K562 (cell line): Measurements from ENCODE around the gene VEGFC. TPM values are rescaled to one million over a fixed set of nuclear protein-coding genes. Genes with fewer than 3 reads are reported as not detected.

Experiments
- ATAC-seq: fragments of 200-7000 bp; cut with Tn5 transposase; 3 replicates; pipeline ENCODE4 v1.9.1; 2020; ENCODE audit warnings: moderate library complexity
- BruUV-seq: library from RNA; stranded (reverse); fragments of 400-500 nt; replicated peaks from 2 replicates; lab custom pipeline; 2021; lab: Mats Ljungman, UMichigan
- CTCF ChIA-PET: fragments of 300-600 bp; formaldehyde crosslinking; extraction: SDS; loops from one replicate; lab custom pipeline; 2021; ENCODE audit warnings: low intra/inter-chr PET ratio; lab: Yijun Ruan, JAX
- POLR2A ChIA-PET: fragments of 300-600, 350-650 bp; sonication (Branson Sonifier 250); formaldehyde crosslinking; extraction: SDS; loops from one replicate; lab custom pipeline; 2021; ENCODE audit warnings: antibody characterized with exemption, inconsistent platforms; lab: Yijun Ruan, JAX
- DNase-seq, 4 experiments: peaks; one replicate each; pipeline versions ENCODE4 v3.0.0 to v3.0.0-alpha.2; 2011 to 2018; ENCODE audit warnings: low spot score in 3 of 4, mixed read lengths in 3 of 4; ENCODE audit errors: extremely low read depth in 1 of 4
- FAIRE-seq: peaks from 2 replicates; lab custom pipeline; 2011; peaks lifted over from hg19 to GRCh38; lab: Jason Lieb, UNC
- H2AFZ ChIP-seq: 2 replicates; pipeline ENCODE4 v1.6.0; 2011; ENCODE audit warnings: low read depth, low read length, control low read depth, inconsistent platforms
- H3K27ac ChIP-seq: fragments of 200-600 bp; 3 replicates; pipeline ENCODE4 v1.8.0; 2011; ENCODE audit warnings: low read depth, mild to moderate bottlenecking, control low read depth, inconsistent platforms, low read length, moderate library complexity, mixed read lengths; ENCODE audit errors: extremely low read depth
- H3K27me3 ChIP-seq, 2 experiments: fragments of 300-600 bp in 1 of 2; 2 replicates in 1 of 2; 3 replicates in 1 of 2; pipeline versions ENCODE4 v1.6.0 to v1.8.0; 2011; ENCODE audit warnings: inconsistent platforms in 2 of 2, low read length in 2 of 2, mild to moderate bottlenecking in 1 of 2, mixed read lengths in 1 of 2, moderate library complexity in 1 of 2; ENCODE audit not compliant: control insufficient read depth in 2 of 2, insufficient read depth in 2 of 2
- H3K36me3 ChIP-seq: fragments of 300-600 bp; 3 replicates; pipeline ENCODE4 v1.8.0; 2011; ENCODE audit warnings: mild to moderate bottlenecking, low read length, inconsistent platforms; ENCODE audit not compliant: control insufficient read depth, insufficient read depth
- H3K4me1 ChIP-seq, 2 experiments: fragments of 200-600 bp in 1 of 2; replicated peaks in 1 of 2; 2 replicates in 1 of 2; 3 replicates in 1 of 2; pipeline versions ENCODE4 v1.5.1 to v1.8.0; 2011; ENCODE audit warnings: inconsistent platforms in 2 of 2, low read length in 2 of 2, mild to moderate bottlenecking in 1 of 2, mixed read lengths in 1 of 2, moderate library complexity in 1 of 2; ENCODE audit not compliant: control insufficient read depth in 2 of 2, insufficient read depth in 2 of 2
- H3K4me2 ChIP-seq: 2 replicates; pipeline ENCODE4 v1.6.1; 2011; ENCODE audit warnings: low read length, control low read depth, inconsistent platforms, mixed read lengths; ENCODE audit not compliant: insufficient read depth
- H3K4me3 ChIP-seq: fragments of 200-600 bp; sonication (generic), shearing (Covaris generic); 2 replicates; pipeline ENCODE4 v1.5.1; 2016; ENCODE audit warnings: control low read depth, inconsistent platforms
- H3K79me2 ChIP-seq: fragments of 200-600 bp; 3 replicates; pipeline ENCODE4 v1.8.0; 2011; ENCODE audit warnings: low read length, inconsistent platforms; ENCODE audit not compliant: control insufficient read depth, insufficient read depth
- H3K9ac ChIP-seq, 2 experiments: 2 replicates each; pipeline versions ENCODE4 v1.6.0 to v1.6.1; 2011; ENCODE audit warnings: low read depth in 2 of 2, low read length in 2 of 2, control low read depth in 1 of 2, inconsistent platforms in 1 of 2, mild to moderate bottlenecking in 1 of 2, mixed read lengths in 1 of 2; ENCODE audit not compliant: insufficient read depth in 1 of 2
- H3K9me1 ChIP-seq: one replicate; pipeline ENCODE4 v1.6.0; 2011; ENCODE audit warnings: inconsistent platforms, mild to moderate bottlenecking, low read length, moderate library complexity; ENCODE audit not compliant: control insufficient read depth, insufficient read depth
- H3K9me3 ChIP-seq: replicated peaks from 2 replicates; pipeline ENCODE4 v1.5.1; 2011; ENCODE audit warnings: low read depth, low read length, inconsistent platforms; ENCODE audit not compliant: control insufficient read depth, insufficient read depth
- H4K20me1 ChIP-seq: replicated peaks from 2 replicates; pipeline ENCODE4 v1.6.1; 2011; ENCODE audit warnings: low read length, inconsistent platforms, mixed read lengths; ENCODE audit not compliant: control insufficient read depth, insufficient read depth
- ASH1L ChIP-seq: fragments of 450-650 bp; IDR thresholded peaks from 2 replicates; pipeline ENCODE4 v1.6.1; 2018; ENCODE audit warnings: borderline replicate concordance, mild to moderate bottlenecking, low read depth; ENCODE audit not compliant: partially characterized antibody
- CBFA2T2 ChIP-seq: fragments of 450-650 bp; conservative IDR thresholded peaks from 2 replicates; pipeline ENCODE4 v1.6.1; 2017; ENCODE audit warnings: mild to moderate bottlenecking
- HLTF ChIP-seq: fragments of 450-650 bp; IDR thresholded peaks from 2 replicates; pipeline ENCODE4 v1.6.1; 2016
- KLF6 ChIP-seq: fragments of 250-450 bp; sonication (Bioruptor Pico); IDR thresholded peaks from 2 replicates; pipeline ENCODE4 v1.4.0; 2020; ENCODE audit warnings: mild to moderate bottlenecking, moderate library complexity, borderline replicate concordance
- NFE2 ChIP-seq: IDR thresholded peaks from 2 replicates; pipeline ENCODE4 v1.6.1; 2014; ENCODE audit warnings: antibody characterized with exemption, low read depth
- POLR2G ChIP-seq: fragments of 200-400 bp; formaldehyde crosslinking; IDR thresholded peaks from 2 replicates; pipeline ENCODE4 v1.6.1; 2017; ENCODE audit warnings: low read depth, mild to moderate bottlenecking, antibody characterized with exemption, low read length, moderate library complexity
- RFX5 ChIP-seq: IDR thresholded peaks from 2 replicates; pipeline ENCODE4 v1.6.1; 2011; ENCODE audit warnings: low read depth, mild to moderate bottlenecking, improper control_type of control experiment, low read length
- TFAP4 ChIP-seq: sonication (generic); formaldehyde crosslinking; IDR thresholded peaks from 2 replicates; pipeline ENCODE4 v1.8.0; 2022; ENCODE audit warnings: missing genetic modification reagents, mild to moderate bottlenecking, moderate library complexity, borderline replicate concordance
- ZKSCAN1 ChIP-seq: fragments of 150-350 bp; IDR thresholded peaks from 2 replicates; pipeline ENCODE4 v1.6.1; 2016; ENCODE audit warnings: low read depth, low read length
- ZNF589 ChIP-seq: fragments of 200-800 bp; sonication (Bioruptor generic); IDR thresholded peaks from 2 replicates; pipeline ENCODE4 v1.6.1; 2016; ENCODE audit warnings: low read depth, missing genetic modification characterization, missing compliant biosample characterization
- ZNF639 ChIP-seq, 2 experiments: fragments of 200-800 bp in 1 of 2; sonication (Bioruptor generic) in 1 of 2; sonication (generic) in 1 of 2; formaldehyde crosslinking in 1 of 2; IDR thresholded peaks in 1 of 2; conservative IDR thresholded peaks in 1 of 2; 2 replicates each; pipeline versions ENCODE4 v1.5.0 to v1.6.1; 2016 to 2020; ENCODE audit warnings: missing compliant biosample characterization in 1 of 2, missing genetic modification characterization in 1 of 2, missing genetic modification reagents in 1 of 2
- ZNF76 ChIP-seq: fragments of 250-450 bp; sonication (Bioruptor Pico); IDR thresholded peaks from 2 replicates; pipeline ENCODE4 v1.4.0; 2020; ENCODE audit warnings: mild to moderate bottlenecking, moderate library complexity, borderline replicate concordance
- WGBS: fragments of 100-300 bp; shearing (Covaris generic); methylation state at CpG from one replicate; pipeline ENCODE4 v1.1.6; 2016; ENCODE audit warnings: low coverage, mixed read lengths; ENCODE audit not compliant: insufficient coverage; ENCODE audit errors: missing lambda C conversion rate; 5-methylcytosine and 5-hydroxymethylcytosine counted together
- in situ Hi-C: fragments of 300-500 bp; cut with MboI; formaldehyde crosslinking; loops from 4 replicates; pipeline ENCODE4 v1.15.0; 2018; ENCODE audit warnings: inconsistent platforms, mixed read lengths
- intact Hi-C: fragments of 100-400 bp; cut with micrococcal nuclease; formaldehyde crosslinking; loops from 2 replicates; pipeline ENCODE4 v1.14.2; 2022
- polyA plus RNA-seq, 8 experiments: library from polyadenylated mRNA; depleted of rRNA in 4 of 8; stranded (reverse) in 5 of 8; unstranded in 3 of 8; fragments of >200 nt; fragmentation: Nextera tagmentation in 2 of 8; fragmentation: Illumina TruSeq in 1 of 8; extraction: Ambion mirVana in 2 of 8; extraction: Trizol in 1 of 8; gene quantifications; 2 replicates each; pipeline versions ENCODE4 v1.2.1 to v1.2.3, GENCODE V29; 2011 to 2014; ENCODE audit warnings: inconsistent platforms in 1 of 8, missing spikeins in 1 of 8
- total RNA-seq, 7 experiments: library from RNA; depleted of rRNA in 6 of 7; stranded (reverse); fragments of >200 nt in 6 of 7; fragmentation: Illumina TruSeq in 2 of 7; extraction: Trizol in 2 of 7; gene quantifications; 2 replicates each; pipeline versions ENCODE4 v1.2.1 to v1.2.3, GENCODE V29; 2011 to 2021; ENCODE audit warnings: low replicate concordance in 1 of 7
- TF ChIP-seq, protein P1 (sequence below): fragments of 450-650 bp; formaldehyde crosslinking; IDR thresholded peaks from 2 replicates; pipeline ENCODE4 v1.4.0; 2020; ENCODE audit warnings: mild to moderate bottlenecking

VEGFC gene
- total and polyA plus RNA-seq, 9 of the 15 experiments (the other 6 are each of a cell fraction or from before 2014, with no cell fraction given): not detected

GRCh38 chr4:176798540-176798939 is 5.8 kb upstream of the VEGFC start:
- ATAC-seq (no peak), FAIRE-seq (no peak), DNase-seq (no peak)
- Histone ChIP-seq H3K9me1 (no peaks in the 10 kb centered on the region), H3K9me3 (no peaks in the 10 kb centered on the region), H3K4me1 (no peaks in the 10 kb centered on the region), H3K36me3 (no peaks in the 10 kb centered on the region), H3K27me3 (no peaks in the 10 kb centered on the region), H2AFZ (no peak overlapping the region), H3K4me2 (no peak overlapping the region), H3K27ac (no peak overlapping the region), H3K79me2 (no peaks in the 10 kb centered on the region), H3K4me3 (no peak overlapping the region), H3K9ac (no peak overlapping the region), H4K20me1 (no peaks in the 10 kb centered on the region)
- ChIA-PET POLR2A (no interaction called here), CTCF (no interaction called here)
- 0% methylated on average over 1 of the region's 1 CpG for WGBS
- TF ChIP-seq, protein P1, sequence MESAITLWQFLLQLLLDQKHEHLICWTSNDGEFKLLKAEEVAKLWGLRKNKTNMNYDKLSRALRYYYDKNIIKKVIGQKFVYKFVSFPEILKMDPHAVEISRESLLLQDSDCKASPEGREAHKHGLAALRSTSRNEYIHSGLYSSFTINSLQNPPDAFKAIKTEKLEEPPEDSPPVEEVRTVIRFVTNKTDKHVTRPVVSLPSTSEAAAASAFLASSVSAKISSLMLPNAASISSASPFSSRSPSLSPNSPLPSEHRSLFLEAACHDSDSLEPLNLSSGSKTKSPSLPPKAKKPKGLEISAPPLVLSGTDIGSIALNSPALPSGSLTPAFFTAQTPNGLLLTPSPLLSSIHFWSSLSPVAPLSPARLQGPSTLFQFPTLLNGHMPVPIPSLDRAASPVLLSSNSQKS (CRISPR knock-in tag): no peak
- no peak for TF ChIP-seq NFE2
- no peak for TF ChIP-seq ZKSCAN1
- BruUV-seq: no TSS peak
- intact Hi-C loops (no loop called here), in situ Hi-C loops (no loop called here)

DNA sequence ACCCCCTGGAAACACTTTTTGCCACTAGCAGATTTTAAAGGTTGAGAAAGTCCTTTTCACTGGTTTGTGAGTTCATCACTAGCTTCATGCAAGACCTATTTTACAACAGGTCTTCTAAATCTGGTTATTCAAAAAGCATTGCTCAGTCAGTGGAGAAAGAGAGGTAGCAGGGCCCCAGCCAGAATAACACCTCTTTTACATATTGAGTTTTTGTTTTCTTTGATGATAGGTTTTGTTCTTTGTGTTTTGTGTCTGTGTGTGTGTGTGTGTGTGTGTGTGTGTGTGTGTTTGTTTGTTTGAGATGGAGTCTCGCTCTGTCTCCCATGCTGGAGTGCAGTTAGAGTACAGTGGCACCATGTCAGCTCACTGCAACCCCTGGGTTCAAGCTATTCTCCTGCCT is 2.7 kb upstream of the VEGFC start:
- H4K20me1 ChIP-seq: no peaks in the 10 kb centered on the region
- ChIA-PET CTCF (no interaction called here), POLR2A (no interaction called here)
- in situ Hi-C loops: no loop called here
- no peaks in the 10 kb centered on the region for H3K36me3 ChIP-seq
- no peak for DNase-seq
- intact Hi-C loops: no loop called here
- H3K9me1 ChIP-seq: no peaks in the 10 kb centered on the region
- no peaks in the 10 kb centered on the region for H3K27me3 ChIP-seq
- H3K79me2 ChIP-seq: no peaks in the 10 kb centered on the region
- no peaks in the 10 kb centered on the region for H3K9me3 ChIP-seq
- no TSS peak for BruUV-seq
- no peak overlapping the region for H3K4me2 ChIP-seq
- ATAC-seq: no peak
- H3K4me3 ChIP-seq: no peak overlapping the region
- no peaks in the 10 kb centered on the region for H3K4me1 ChIP-seq
- no peak overlapping the region for H3K27ac ChIP-seq
- H3K9ac ChIP-seq: no peak overlapping the region
- FAIRE-seq: no peak
- no peak overlapping the region for H2AFZ ChIP-seq
- WGBS: no CpG with 5 or more reads among the region's 1 CpG
- TF ChIP-seq TFAP4 (no peak), ZNF589 (CRISPR knock-in tag) (no peak), ZNF76 (no peak), ASH1L (no peak), ZNF639 (CRISPR knock-in tag; conservative IDR thresholded peaks at IDR 0.05 in 1 of 2, IDR thresholded peaks at IDR 0.05 in 1 of 2) (no peak), CBFA2T2 (no peak), RFX5 (no peak), KLF6 (CRISPR knock-in tag) (no peak), HLTF (no peak), POLR2G (no peak)
